GM04503 (cell line): ENCODE data around the gene CETP.
"Not testable (repeated sequence)": the region's sequence is repeated elsewhere in the genome, so short reads cannot be mapped to it uniquely, and the experiment has no call there.

Source experiments
- DNase-seq: peaks from one replicate; pipeline ENCODE4 v3.0.0-alpha.2; 2012; ENCODE audit warnings: low read depth

Gene CETP

DNA sequence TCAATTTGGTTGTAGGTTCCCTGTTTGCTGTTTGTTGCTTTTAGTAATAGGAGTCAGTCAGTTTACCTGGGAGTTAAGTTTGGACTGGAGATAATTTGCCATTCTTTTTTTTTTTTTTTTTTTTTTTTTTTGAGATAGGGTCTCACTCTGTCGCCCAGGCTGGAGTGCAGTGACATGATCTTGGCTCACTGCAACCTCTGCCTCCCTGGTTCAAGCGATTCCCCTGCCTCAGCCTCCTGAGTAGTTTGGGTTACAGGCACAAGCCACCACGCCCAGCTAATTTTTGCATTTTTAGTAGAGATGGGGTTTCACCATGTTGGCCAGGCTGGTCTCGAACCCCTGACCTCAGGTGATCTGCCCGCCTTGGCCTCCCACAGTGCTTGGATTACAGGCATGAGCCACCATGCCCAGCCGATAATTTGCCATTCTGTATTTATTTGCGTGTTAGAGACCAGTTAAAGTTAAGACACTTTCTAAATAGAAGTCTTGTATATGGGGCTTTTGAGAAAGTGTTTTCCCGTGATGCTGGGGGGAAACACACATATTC is 27.1 kb upstream of the CETP start:
- DNase-seq = not testable (repeated sequence)

DNA sequence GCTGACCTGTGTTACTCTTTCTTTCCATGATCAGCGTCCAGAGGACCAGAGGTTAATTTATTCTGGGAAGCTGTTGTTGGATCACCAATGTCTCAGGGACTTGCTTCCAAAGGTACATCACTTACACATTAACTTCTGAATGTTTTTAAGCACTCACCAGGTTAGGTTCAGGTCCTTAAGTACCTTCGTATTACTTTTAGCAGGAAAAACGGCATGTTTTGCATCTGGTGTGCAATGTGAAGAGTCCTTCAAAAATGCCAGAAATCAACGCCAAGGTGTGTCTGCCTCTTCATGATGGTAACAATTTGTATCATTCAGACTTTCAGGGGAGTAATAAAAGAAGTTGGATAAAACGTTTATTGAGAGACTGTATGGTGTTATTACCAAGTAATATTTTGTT is 26.5 kb upstream of the CETP start:
- no peak for DNase-seq

DNA sequence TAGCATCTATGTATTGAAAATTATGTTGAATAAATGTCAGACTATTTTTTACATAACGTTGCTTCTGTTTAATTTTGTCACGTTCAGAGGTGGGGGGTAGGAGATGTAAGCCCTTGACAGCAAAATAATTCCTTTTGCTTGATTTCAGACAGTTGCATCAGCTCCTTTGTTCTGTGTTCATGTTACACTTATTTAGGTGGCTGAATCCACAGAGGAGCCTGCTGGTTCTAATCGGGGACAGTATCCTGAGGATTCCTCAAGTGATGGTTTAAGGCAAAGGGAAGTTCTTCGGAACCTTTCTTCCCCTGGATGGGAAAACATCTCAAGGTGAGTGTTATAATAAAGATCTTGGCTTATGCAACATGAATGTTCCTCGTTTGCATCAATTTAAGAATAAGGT is 25.3 kb upstream of the CETP start:
- no peak for DNase-seq

- DNase-seq = no peak
Observed at GRCh38 chr16:56936950-56937349, 24.8 kb upstream of the CETP start.

DNA sequence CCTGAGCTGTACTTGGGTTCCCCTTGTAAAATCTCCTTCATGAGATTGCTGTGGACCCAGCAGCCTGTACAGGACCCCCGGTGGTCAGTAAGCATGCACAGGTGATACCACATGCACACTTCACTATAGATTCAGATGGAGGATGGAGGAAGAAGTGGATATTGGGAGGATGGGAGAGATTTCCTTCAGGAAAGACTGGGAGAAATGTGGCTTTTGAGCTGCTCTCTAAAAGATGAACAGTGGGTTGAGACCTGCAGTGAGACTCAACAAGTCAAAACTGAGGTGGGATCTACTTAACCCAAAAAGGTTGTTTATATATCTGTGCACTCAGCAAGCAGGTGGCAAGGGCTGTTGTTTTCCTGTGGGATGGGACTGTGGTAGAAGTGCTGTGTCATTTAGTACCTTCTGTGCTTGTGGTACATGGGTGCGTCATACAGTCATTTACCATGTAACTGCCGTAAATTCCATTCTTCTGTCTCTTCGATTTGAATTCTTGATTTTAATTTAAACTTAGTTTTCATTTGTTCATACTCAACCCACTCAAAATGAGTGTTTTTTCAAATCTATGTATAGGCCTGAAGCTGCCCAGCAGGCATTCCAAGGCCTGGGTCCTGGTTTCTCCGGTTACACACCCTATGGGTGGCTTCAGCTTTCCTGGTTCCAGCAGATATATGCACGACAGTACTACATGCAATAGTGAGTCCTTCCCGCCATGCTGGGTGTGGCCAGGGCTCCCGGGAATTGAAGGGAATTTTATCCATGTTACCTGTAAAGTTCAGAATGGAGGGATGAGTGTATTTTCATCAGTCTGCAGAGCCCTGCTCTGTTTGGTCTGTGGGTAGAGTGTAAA is 22.9 kb upstream of the CETP start:
- DNase-seq = no peak

DNA sequence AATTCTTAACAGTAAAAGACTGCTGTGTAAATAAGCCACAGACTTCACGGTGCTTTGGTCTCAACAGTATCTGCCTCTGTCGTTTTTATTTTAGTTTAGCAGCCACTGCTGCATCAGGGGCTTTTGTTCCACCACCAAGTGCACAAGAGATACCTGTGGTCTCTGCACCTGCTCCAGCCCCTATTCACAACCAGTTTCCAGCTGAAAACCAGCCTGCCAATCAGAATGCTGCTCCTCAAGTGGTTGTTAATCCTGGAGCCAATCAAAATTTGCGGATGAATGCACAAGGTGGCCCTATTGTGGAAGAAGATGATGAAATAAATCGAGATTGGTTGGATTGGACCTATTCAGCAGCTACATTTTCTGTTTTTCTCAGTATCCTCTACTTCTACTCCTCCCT is 21.9 kb upstream of the CETP start:
- DNase-seq = no peak

DNA sequence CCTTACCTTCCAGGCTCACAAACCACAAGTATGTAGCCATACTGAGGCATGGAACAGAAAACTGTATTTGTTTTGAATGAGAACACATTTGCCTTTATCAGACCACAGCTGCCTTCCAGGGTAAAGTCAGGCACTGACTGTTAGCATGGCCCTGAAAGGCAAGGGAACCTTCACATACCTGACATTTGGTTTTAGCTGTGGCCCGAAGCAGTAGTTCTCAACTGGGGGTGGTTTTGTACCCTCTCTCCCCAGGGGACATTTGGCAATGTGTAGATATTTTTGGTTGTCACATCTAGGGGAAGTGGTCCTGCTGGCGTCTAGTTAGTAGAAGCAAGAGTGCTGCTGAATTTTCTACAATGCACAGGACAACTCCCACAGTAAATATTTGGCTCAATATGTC is 20.7 kb upstream of the CETP start:
- DNase-seq = no peak

- DNase-seq = no peak
Observed at GRCh38 chr16:56941856-56942331, 19.9 kb upstream of the CETP start.

GRCh38 chr16:56943761-56944375 is 17.9 kb upstream of the CETP start:
- DNase-seq = no peak

GRCh38 chr16:56944954-56945839 is 16.6 kb upstream of the CETP start:
- no peak for DNase-seq

- DNase-seq = no peak
Observed at GRCh38 chr16:56945847-56946527, 15.8 kb upstream of the CETP start.

DNA sequence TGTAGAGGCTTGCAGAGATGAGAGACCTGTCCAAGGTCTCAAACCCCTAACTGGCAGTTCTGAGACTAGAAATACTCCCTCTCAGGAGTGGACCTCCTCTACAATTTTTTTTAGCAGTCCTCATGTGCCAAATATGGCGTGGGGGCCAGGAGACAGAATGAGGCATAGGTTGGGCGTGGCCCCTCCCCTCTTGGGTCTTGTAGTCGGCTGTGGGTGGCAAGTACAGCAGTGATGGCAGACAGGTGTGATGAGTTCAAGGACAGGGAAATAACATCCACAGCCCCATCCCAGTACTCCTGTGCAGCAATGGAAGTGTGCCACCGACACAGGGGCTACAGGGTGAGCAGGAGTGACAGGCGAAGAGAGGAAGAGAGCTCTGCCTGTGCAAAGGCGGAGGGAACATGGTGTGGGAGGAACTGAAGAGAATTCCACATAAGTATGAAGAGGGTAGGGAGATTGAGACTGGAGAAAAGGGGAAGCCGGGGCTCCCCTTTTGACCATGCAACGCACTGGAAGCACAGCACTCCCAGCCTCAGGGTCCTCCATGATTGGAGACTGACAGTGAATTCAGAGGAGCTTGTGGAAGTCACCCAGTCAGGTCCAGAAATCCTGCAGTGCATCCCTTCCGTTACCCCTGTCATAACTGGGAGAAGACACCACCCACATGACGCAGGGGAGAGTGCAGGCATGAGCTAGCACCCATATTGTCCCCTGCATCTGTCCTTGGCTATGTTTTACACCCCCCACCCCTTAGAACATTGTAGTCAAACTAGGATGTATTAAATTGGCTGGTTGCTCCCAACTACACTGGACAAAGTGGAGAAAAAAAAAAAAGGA is 14.8 kb upstream of the CETP start:
- DNase-seq = no peak

- no peak for DNase-seq
Observed at GRCh38 chr16:56947604-56947995, 14.2 kb upstream of the CETP start.

DNA sequence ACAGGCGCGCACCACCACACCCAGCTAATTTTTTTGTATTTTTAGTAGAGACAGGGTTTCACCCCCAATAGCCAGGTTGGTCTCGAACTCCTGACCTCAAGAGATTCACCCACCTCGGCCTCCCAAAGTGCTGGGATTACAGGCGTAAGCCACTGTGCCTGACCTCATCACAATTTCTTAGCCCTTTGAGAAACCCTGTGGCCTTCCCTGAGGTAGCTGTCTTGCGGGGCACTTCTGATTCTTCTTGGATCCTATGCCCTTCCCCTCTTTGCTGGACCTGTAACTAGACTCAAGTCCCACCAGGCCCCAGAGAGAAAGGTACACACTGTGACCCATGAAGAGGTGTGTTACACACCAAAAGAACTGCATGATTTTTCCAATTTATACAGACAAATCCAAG is 13.5 kb upstream of the CETP start:
- no peak for DNase-seq

DNA sequence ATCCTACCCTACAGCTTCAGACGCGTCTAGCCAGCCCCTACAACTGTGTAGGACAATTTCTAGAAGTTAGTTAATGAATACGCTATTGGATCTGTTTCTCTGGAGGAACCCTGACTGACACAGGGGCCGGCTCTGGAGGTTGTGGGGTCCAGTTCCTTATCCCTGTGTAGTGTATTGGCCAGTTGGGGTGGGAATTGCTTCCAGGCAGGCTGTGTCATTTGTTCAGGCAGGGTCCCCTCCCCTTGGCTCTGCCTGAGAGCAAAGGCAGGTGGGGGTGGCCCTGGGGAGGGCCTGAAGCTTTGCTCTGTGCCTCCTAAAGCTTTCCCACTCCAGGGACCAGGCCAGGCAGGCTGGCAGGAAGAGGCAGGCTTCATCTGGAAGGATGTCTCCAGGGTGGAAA is 11.7 kb upstream of the CETP start:
- DNase-seq = no peak

GRCh38 chr16:56950455-56950854 is 11.3 kb upstream of the CETP start:
- DNase-seq = no peak

- no peak for DNase-seq
Observed at GRCh38 chr16:56950881-56951771, 10.6 kb upstream of the CETP start.

- no peak for DNase-seq
Observed at GRCh38 chr16:56953006-56953405, 8.7 kb upstream of the CETP start.

DNA sequence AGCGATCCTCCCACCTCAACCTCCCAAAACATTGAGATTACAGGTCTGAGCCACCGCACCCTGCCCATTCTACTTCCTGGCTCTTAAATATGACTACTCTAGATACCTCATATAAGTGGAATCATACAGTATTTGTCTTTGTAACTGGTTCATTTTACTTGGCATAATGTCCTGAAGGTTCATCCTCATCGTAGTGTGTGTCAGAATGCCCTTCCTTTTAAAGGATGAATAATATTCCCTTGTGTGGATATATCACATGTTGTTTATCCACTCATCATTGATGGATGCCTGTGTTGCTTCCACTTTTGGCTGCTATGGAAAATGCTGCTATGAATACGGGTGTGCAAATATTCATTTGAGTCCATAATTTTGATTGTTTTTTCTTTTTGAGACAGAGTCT is 5.7 kb upstream of the CETP start:
- no peak for DNase-seq

- no peak for DNase-seq
Observed at GRCh38 chr16:56956756-56957155, 5.0 kb upstream of the CETP start.
